Measurements from ENCODE around the gene ABI3BP.

GRCh38 chr3:100776097-100776729, 217.0 kb downstream of the ABI3BP start:
- TF ChIP-seq CTCF (conservative IDR thresholded peaks at IDR 0.05; ENCODE audit: low read depth, low read length) (no peak), EZH2 (IDR thresholded peaks at IDR 0.05; ENCODE audit: low read length, unreplicated experiment) (no peak)
